ENCODE results near the gene FLT3LG. TPM values are rescaled to one million over a fixed set of nuclear protein-coding genes. Genes with fewer than 3 reads are reported as not detected.
A peak's percentile ranks its signal among the peaks of the same experiment; 100 is the strongest.

Gene FLT3LG
- total and polyA plus RNA-seq, 2 experiments from 2014 or later, result 0.49 to 1.8 TPM

DNA sequence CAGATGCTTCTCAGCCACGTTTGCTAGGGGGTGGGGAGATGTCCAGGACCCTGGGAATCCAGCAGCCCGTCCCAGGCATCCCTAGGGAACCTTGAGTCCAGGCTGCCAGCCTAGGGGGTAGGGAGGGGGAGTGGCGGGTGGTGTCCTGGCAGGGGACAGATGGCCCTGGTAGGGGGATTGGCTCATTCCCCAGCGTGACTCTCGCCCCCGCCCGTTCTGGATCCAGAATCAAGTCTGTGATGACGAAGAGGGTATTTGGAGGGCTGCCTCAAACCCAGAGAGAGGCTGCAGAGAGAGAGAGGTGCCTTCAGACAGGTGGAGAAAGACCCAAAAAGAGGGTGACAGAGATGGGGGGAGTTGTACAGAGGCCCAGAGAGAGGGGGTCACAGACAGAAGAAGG lies 36.8 kb upstream of the FLT3LG start:
- TF ChIP-seq, protein P1, sequence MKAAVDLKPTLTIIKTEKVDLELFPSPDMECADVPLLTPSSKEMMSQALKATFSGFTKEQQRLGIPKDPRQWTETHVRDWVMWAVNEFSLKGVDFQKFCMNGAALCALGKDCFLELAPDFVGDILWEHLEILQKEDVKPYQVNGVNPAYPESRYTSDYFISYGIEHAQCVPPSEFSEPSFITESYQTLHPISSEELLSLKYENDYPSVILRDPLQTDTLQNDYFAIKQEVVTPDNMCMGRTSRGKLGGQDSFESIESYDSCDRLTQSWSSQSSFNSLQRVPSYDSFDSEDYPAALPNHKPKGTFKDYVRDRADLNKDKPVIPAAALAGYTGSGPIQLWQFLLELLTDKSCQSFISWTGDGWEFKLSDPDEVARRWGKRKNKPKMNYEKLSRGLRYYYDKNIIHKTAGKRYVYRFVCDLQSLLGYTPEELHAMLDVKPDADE (IDR thresholded peaks at IDR 0.05), result no peak
- TF ChIP-seq, protein P2, sequence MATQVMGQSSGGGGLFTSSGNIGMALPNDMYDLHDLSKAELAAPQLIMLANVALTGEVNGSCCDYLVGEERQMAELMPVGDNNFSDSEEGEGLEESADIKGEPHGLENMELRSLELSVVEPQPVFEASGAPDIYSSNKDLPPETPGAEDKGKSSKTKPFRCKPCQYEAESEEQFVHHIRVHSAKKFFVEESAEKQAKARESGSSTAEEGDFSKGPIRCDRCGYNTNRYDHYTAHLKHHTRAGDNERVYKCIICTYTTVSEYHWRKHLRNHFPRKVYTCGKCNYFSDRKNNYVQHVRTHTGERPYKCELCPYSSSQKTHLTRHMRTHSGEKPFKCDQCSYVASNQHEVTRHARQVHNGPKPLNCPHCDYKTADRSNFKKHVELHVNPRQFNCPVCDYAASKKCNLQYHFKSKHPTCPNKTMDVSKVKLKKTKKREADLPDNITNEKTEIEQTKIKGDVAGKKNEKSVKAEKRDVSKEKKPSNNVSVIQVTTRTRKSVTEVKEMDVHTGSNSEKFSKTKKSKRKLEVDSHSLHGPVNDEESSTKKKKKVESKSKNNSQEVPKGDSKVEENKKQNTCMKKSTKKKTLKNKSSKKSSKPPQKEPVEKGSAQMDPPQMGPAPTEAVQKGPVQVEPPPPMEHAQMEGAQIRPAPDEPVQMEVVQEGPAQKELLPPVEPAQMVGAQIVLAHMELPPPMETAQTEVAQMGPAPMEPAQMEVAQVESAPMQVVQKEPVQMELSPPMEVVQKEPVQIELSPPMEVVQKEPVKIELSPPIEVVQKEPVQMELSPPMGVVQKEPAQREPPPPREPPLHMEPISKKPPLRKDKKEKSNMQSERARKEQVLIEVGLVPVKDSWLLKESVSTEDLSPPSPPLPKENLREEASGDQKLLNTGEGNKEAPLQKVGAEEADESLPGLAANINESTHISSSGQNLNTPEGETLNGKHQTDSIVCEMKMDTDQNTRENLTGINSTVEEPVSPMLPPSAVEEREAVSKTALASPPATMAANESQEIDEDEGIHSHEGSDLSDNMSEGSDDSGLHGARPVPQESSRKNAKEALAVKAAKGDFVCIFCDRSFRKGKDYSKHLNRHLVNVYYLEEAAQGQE (IDR thresholded peaks at IDR 0.05; ENCODE audit: unreplicated experiment), result no peak
- no peak for TF ChIP-seq EZH2 (IDR thresholded peaks at IDR 0.05; ENCODE audit: low read depth, unreplicated experiment)
- no peak for TF ChIP-seq JUNB (IDR thresholded peaks at IDR 0.05; ENCODE audit: unreplicated experiment)
- no peak for TF ChIP-seq STAT1 (IDR thresholded peaks at IDR 0.05; ENCODE audit: unreplicated experiment)
- no peak for TF ChIP-seq ZNF114 (CRISPR knock-in tag; IDR thresholded peaks at IDR 0.05)
- no peak for TF ChIP-seq EZH2phosphoT487 (IDR thresholded peaks at IDR 0.05; ENCODE audit: unreplicated experiment)
- no peak for TF ChIP-seq NANOG (IDR thresholded peaks at IDR 0.05; ENCODE audit: borderline replicate concordance)
- TF ChIP-seq, protein P3, sequence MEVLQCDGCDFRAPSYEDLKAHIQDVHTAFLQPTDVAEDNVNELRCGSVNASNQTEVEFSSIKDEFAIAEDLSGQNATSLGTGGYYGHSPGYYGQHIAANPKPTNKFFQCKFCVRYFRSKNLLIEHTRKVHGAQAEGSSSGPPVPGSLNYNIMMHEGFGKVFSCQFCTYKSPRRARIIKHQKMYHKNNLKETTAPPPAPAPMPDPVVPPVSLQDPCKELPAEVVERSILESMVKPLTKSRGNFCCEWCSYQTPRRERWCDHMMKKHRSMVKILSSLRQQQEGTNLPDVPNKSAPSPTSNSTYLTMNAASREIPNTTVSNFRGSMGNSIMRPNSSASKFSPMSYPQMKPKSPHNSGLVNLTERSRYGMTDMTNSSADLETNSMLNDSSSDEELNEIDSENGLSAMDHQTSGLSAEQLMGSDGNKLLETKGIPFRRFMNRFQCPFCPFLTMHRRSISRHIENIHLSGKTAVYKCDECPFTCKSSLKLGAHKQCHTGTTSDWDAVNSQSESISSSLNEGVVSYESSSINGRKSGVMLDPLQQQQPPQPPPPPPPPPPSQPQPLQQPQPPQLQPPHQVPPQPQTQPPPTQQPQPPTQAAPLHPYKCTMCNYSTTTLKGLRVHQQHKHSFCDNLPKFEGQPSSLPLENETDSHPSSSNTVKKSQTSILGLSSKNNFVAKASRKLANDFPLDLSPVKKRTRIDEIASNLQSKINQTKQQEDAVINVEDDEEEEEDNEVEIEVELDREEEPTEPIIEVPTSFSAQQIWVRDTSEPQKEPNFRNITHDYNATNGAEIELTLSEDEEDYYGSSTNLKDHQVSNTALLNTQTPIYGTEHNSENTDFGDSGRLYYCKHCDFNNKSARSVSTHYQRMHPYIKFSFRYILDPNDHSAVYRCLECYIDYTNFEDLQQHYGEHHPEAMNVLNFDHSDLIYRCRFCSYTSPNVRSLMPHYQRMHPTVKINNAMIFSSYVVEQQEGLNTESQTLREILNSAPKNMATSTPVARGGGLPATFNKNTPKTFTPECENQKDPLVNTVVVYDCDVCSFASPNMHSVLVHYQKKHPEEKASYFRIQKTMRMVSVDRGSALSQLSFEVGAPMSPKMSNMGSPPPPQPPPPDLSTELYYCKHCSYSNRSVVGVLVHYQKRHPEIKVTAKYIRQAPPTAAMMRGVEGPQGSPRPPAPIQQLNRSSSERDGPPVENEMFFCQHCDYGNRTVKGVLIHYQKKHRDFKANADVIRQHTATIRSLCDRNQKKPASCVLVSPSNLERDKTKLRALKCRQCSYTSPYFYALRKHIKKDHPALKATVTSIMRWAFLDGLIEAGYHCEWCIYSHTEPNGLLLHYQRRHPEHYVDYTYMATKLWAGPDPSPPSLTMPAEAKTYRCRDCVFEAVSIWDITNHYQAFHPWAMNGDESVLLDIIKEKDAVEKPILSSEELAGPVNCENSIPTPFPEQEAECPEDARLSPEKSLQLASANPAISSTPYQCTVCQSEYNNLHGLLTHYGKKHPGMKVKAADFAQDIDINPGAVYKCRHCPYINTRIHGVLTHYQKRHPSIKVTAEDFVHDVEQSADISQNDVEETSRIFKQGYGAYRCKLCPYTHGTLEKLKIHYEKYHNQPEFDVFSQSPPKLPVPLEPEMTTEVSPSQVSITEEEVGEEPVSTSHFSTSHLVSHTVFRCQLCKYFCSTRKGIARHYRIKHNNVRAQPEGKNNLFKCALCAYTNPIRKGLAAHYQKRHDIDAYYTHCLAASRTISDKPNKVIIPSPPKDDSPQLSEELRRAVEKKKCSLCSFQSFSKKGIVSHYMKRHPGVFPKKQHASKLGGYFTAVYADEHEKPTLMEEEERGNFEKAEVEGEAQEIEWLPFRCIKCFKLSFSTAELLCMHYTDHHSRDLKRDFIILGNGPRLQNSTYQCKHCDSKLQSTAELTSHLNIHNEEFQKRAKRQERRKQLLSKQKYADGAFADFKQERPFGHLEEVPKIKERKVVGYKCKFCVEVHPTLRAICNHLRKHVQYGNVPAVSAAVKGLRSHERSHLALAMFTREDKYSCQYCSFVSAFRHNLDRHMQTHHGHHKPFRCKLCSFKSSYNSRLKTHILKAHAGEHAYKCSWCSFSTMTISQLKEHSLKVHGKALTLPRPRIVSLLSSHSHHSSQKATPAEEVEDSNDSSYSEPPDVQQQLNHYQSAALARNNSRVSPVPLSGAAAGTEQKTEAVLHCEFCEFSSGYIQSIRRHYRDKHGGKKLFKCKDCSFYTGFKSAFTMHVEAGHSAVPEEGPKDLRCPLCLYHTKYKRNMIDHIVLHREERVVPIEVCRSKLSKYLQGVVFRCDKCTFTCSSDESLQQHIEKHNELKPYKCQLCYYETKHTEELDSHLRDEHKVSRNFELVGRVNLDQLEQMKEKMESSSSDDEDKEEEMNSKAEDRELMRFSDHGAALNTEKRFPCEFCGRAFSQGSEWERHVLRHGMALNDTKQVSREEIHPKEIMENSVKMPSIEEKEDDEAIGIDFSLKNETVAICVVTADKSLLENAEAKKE (CRISPR knock-in tag; IDR thresholded peaks at IDR 0.05), result no peak
- TF ChIP-seq CREB1 (CRISPR knock-in tag; IDR thresholded peaks at IDR 0.05; ENCODE audit: low read depth), result no peak
- no peak for TF ChIP-seq ZNF331 (CRISPR knock-in tag; IDR thresholded peaks at IDR 0.05; ENCODE audit: low read depth)
- TF ChIP-seq, protein P4, sequence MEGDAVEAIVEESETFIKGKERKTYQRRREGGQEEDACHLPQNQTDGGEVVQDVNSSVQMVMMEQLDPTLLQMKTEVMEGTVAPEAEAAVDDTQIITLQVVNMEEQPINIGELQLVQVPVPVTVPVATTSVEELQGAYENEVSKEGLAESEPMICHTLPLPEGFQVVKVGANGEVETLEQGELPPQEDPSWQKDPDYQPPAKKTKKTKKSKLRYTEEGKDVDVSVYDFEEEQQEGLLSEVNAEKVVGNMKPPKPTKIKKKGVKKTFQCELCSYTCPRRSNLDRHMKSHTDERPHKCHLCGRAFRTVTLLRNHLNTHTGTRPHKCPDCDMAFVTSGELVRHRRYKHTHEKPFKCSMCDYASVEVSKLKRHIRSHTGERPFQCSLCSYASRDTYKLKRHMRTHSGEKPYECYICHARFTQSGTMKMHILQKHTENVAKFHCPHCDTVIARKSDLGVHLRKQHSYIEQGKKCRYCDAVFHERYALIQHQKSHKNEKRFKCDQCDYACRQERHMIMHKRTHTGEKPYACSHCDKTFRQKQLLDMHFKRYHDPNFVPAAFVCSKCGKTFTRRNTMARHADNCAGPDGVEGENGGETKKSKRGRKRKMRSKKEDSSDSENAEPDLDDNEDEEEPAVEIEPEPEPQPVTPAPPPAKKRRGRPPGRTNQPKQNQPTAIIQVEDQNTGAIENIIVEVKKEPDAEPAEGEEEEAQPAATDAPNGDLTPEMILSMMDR (conservative IDR thresholded peaks at IDR 0.05; ENCODE audit: low read depth in 2 of 2), result no peak
- no peak for TF ChIP-seq POLR2AphosphoS5 (IDR thresholded peaks at IDR 0.05; ENCODE audit: low read depth)
- no peak for ATAC-seq
- peaks cover 40% of the 10 kb centered on the region for H3K4me1 Mint-ChIP-seq

More for the DNA sequence above, 36.8 kb upstream of the FLT3LG start:
- Histone ChIP-seq H3K27me3 (ENCODE audit: insufficient read depth) (peaks cover 81% of the 10 kb centered on the region), H3K4me2 (peak overlapping the region; percentile 80), H3K4me1 (ENCODE audit: insufficient read depth) (peaks cover 28% of the 10 kb centered on the region), H3K36me3 (ENCODE audit: insufficient read depth) (no peaks in the 10 kb centered on the region), H3F3A (replicated peaks; ENCODE audit: low read depth) (peaks cover 27% of the 10 kb centered on the region), H4K20me1 (replicated peaks; ENCODE audit: insufficient read depth) (no peaks in the 10 kb centered on the region), H3K4me3 (peak overlapping the region; percentile 58), H3K27ac (ENCODE audit: low read depth) (no peak overlapping the region), H3K79me2 (replicated peaks; ENCODE audit: insufficient read depth) (no peaks in the 10 kb centered on the region), H3K9me2 (ENCODE audit: insufficient read depth) (no peaks in the 10 kb centered on the region), H2AFZ (no peak overlapping the region; the same call in 1 of the 2 replicates)
- H3K36me3 Mint-ChIP-seq (ENCODE audit: low read depth), result peaks cover 1% of the 10 kb centered on the region
- no peak overlapping the region for H3K27ac Mint-ChIP-seq
- DNase-seq (ENCODE audit: low spot score), result no peak
- H3K9me3 Mint-ChIP-seq, result peaks cover 6% of the 10 kb centered on the region
- no peak overlapping the region; the same call in 1 of the 3 replicates for H3K4me3 Mint-ChIP-seq
- H3K27me3 Mint-ChIP-seq (ENCODE audit: insufficient read depth, low read depth, poor library complexity), result peaks cover 82% of the 10 kb centered on the region
